HepG2 (cell line): ENCODE measurements around the gene ZNF821. TPM values are rescaled to one million over a fixed set of nuclear protein-coding genes. Genes with fewer than 3 reads are reported as not detected.
A peak's percentile ranks its signal among the peaks of the same experiment; 100 is the strongest.

Experiments used
- ATAC-seq: fragments of 200-7000 bp; cut with Tn5 transposase; 3 replicates; pipeline ENCODE4 v1.9.1; 2020; ENCODE audit warnings: mild to moderate bottlenecking, moderate library complexity
- BruUV-seq: library from RNA; stranded (reverse); fragments of 400-500 nt; replicated peaks from 2 replicates; lab custom pipeline; 2021; lab: Mats Ljungman, UMichigan
- CTCF ChIA-PET: fragments of 300-600 bp; formaldehyde crosslinking; extraction: SDS; loops from one replicate; lab custom pipeline; 2021; ENCODE audit warnings: low total read pairs, inconsistent platforms, low intra/inter-chr PET ratio; lab: Yijun Ruan, JAX
- POLR2A ChIA-PET: fragments of 350-600 bp; sonication (Branson Sonifier 250); formaldehyde crosslinking; loops from one replicate; lab custom pipeline; 2020; ENCODE audit warnings: antibody characterized with exemption, inconsistent platforms; lab: Yijun Ruan, JAX
- DNase-seq: peaks from one replicate; pipeline ENCODE4 v3.0.0-alpha.2; 2015; ENCODE audit warnings: low spot score
- FAIRE-seq: peaks from 3 replicates; lab custom pipeline; 2011; peaks lifted over from hg19 to GRCh38; lab: Jason Lieb, UNC
- H2AFZ ChIP-seq: one replicate; pipeline ENCODE4 v1.6.1; 2011; ENCODE audit warnings: low read length, inconsistent platforms
- H3K27ac ChIP-seq: fragments of 300-600 bp; 3 replicates; pipeline ENCODE4 v1.8.0; 2011; ENCODE audit warnings: mixed run types, mild to moderate bottlenecking, mixed read lengths, low read length, inconsistent platforms; ENCODE audit not compliant: insufficient read depth; ENCODE audit errors: extremely low read length
- H3K27me3 ChIP-seq, 2 experiments: fragments of 200-600 bp in 1 of 2; 2 replicates in 1 of 2; 3 replicates in 1 of 2; pipeline versions ENCODE4 v1.6.0 to v1.8.0; 2011; ENCODE audit warnings: low read length in 2 of 2, mild to moderate bottlenecking in 2 of 2, moderate library complexity in 2 of 2, inconsistent platforms in 1 of 2; ENCODE audit not compliant: insufficient read depth in 2 of 2, control insufficient read depth in 1 of 2
- H3K36me3 ChIP-seq, 2 experiments: fragments of 200-600 bp in 1 of 2; replicated peaks in 1 of 2; 2 replicates in 1 of 2; 3 replicates in 1 of 2; pipeline versions ENCODE4 v1.5.1 to v1.8.0; 2011; ENCODE audit warnings: low read length in 2 of 2, inconsistent platforms in 1 of 2; ENCODE audit not compliant: insufficient read depth in 2 of 2, control insufficient read depth in 1 of 2
- H3K4me1 ChIP-seq: 2 replicates; pipeline ENCODE4 v1.5.1; 2012; ENCODE audit warnings: low read length, inconsistent platforms; ENCODE audit not compliant: insufficient read depth
- H3K4me2 ChIP-seq: 2 replicates; pipeline ENCODE4 v1.6.0; 2011; ENCODE audit warnings: low read depth, low read length, inconsistent platforms
- H3K4me3 ChIP-seq, 3 experiments: fragments of 200-600 bp in 1 of 3; sonication (generic), shearing (Covaris generic) in 1 of 3; replicated peaks in 1 of 3; 2 replicates each; pipeline ENCODE4 v1.5.1; 2011 to 2016; ENCODE audit warnings: low read length in 3 of 3, inconsistent platforms in 2 of 3, low read depth in 2 of 3, mild to moderate bottlenecking in 2 of 3, control low read depth in 1 of 3, mixed read lengths in 1 of 3; ENCODE audit not compliant: insufficient read depth in 1 of 3
- H3K79me2 ChIP-seq: one replicate; pipeline ENCODE4 v1.6.1; 2011; ENCODE audit warnings: low read length, inconsistent platforms; ENCODE audit not compliant: insufficient read depth
- H3K9ac ChIP-seq: 2 replicates; pipeline ENCODE4 v1.6.0; 2011; ENCODE audit warnings: mild to moderate bottlenecking, low read depth, low read length, inconsistent platforms; ENCODE audit not compliant: insufficient read depth
- H3K9me3 ChIP-seq: 2 replicates; pipeline ENCODE4 v1.5.1; 2012; ENCODE audit warnings: mild to moderate bottlenecking, low read length
- H4K20me1 ChIP-seq: 2 replicates; pipeline ENCODE4 v1.6.0; 2011; ENCODE audit warnings: inconsistent platforms, mild to moderate bottlenecking, low read length, moderate library complexity; ENCODE audit not compliant: insufficient read depth
- CBX2 ChIP-seq, 2 experiments: fragments of 200-600 bp in 1 of 2; sonication (generic); formaldehyde crosslinking in 1 of 2; IDR thresholded peaks; 2 replicates each; pipeline versions ENCODE4 v1.7.0 to v1.8.1; 2018 to 2022; ENCODE audit warnings: low read depth in 2 of 2, low read length in 1 of 2, mild to moderate bottlenecking in 1 of 2, missing genetic modification reagents in 1 of 2
- CSRNP2 ChIP-seq: sonication (generic); formaldehyde crosslinking; conservative IDR thresholded peaks from 2 replicates; pipeline ENCODE4 v1.8.0; 2022; ENCODE audit warnings: low read depth, missing genetic modification reagents
- DNMT3B ChIP-seq: conservative IDR thresholded peaks from 2 replicates; pipeline ENCODE4 v1.6.1; 2016; ENCODE audit warnings: missing biosample characterization, control low read depth
- ELF1 ChIP-seq: sonication (generic); formaldehyde crosslinking; IDR thresholded peaks from 2 replicates; pipeline ENCODE4 v1.4.0; 2020; ENCODE audit warnings: missing genetic modification reagents
- GATAD2A ChIP-seq: IDR thresholded peaks from 2 replicates; pipeline ENCODE4 v1.6.1; 2016
- KDM5B ChIP-seq: sonication (generic); formaldehyde crosslinking; IDR thresholded peaks from 2 replicates; pipeline ENCODE4 v1.4.0; 2020; ENCODE audit warnings: missing genetic modification reagents, mild to moderate bottlenecking, borderline replicate concordance
- MAX ChIP-seq: IDR thresholded peaks from 2 replicates; pipeline ENCODE4 v1.6.1; 2012; ENCODE audit warnings: inconsistent platforms
- MEIS1 ChIP-seq: sonication (generic); formaldehyde crosslinking; IDR thresholded peaks from 2 replicates; pipeline ENCODE4 v1.9.0; 2021; ENCODE audit warnings: mild to moderate bottlenecking, missing genetic modification reagents, moderate library complexity, borderline replicate concordance
- MTERF4 ChIP-seq: sonication (generic); formaldehyde crosslinking; IDR thresholded peaks from 2 replicates; pipeline ENCODE4 v1.8.0; 2023; ENCODE audit warnings: mild to moderate bottlenecking, missing genetic modification reagents
- SAP130 ChIP-seq: IDR thresholded peaks from 2 replicates; pipeline ENCODE4 v1.6.1; 2016; ENCODE audit warnings: low read depth
- SNAPC2 ChIP-seq: sonication (generic); formaldehyde crosslinking; IDR thresholded peaks from 2 replicates; pipeline ENCODE4 v1.8.1; 2022; ENCODE audit warnings: mild to moderate bottlenecking, missing genetic modification reagents
- STAT5B ChIP-seq: sonication (generic); formaldehyde crosslinking; IDR thresholded peaks from 2 replicates; pipeline ENCODE4 v1.4.0; 2020; ENCODE audit warnings: missing genetic modification reagents
- ZBTB44 ChIP-seq: sonication (generic); formaldehyde crosslinking; IDR thresholded peaks from 2 replicates; pipeline ENCODE4 v1.4.0; 2020; ENCODE audit warnings: missing genetic modification reagents
- ZFP36L1 ChIP-seq: sonication (generic); formaldehyde crosslinking; IDR thresholded peaks from 2 replicates; pipeline ENCODE4 v1.8.0; 2022; ENCODE audit warnings: mild to moderate bottlenecking, missing genetic modification reagents, moderate library complexity
- ZFY ChIP-seq: sonication (generic); formaldehyde crosslinking; IDR thresholded peaks from 2 replicates; pipeline ENCODE4 v1.4.0; 2020; ENCODE audit warnings: missing genetic modification reagents
- ZNF296 ChIP-seq: sonication (generic); formaldehyde crosslinking; conservative IDR thresholded peaks from 2 replicates; pipeline ENCODE4 v1.5.0; 2020; ENCODE audit warnings: mild to moderate bottlenecking, missing genetic modification reagents
- ZNF574 ChIP-seq: sonication (generic); formaldehyde crosslinking; IDR thresholded peaks from 2 replicates; pipeline ENCODE4 v1.4.0; 2020; ENCODE audit warnings: missing genetic modification reagents
- ZNF607 ChIP-seq: sonication (generic); formaldehyde crosslinking; IDR thresholded peaks from 2 replicates; pipeline ENCODE4 v1.5.1; 2020; ENCODE audit warnings: missing genetic modification reagents, mild to moderate bottlenecking, borderline replicate concordance
- ZNF7 ChIP-seq: IDR thresholded peaks from 2 replicates; pipeline ENCODE4 v1.6.1; 2016; ENCODE audit warnings: missing biosample characterization, missing genetic modification reagents
- ZSCAN29 ChIP-seq: sonication (generic); formaldehyde crosslinking; conservative IDR thresholded peaks from 2 replicates; pipeline ENCODE4 v1.4.0; 2020; ENCODE audit warnings: mild to moderate bottlenecking, missing genetic modification reagents
- WGBS: methylation state at CpG from one replicate; pipeline ENCODE4 v1.1.6; 2017; ENCODE audit warnings: low lambda C conversion rate; 5-methylcytosine and 5-hydroxymethylcytosine counted together
- in situ Hi-C: cut with HindIII; loops from 2 replicates; pipeline ENCODE4 v1.10.0; 2017; ENCODE audit warnings: low pct_unique_long_range_greater_than_20kb; ENCODE audit not compliant: extremely low pct_ligation_motif_present
- intact Hi-C: fragments of 100-400 bp; cut with micrococcal nuclease; formaldehyde crosslinking; loops from one replicate; pipeline ENCODE4 v1.10.0; 2022; ENCODE audit not compliant: unreplicated experiment
- polyA plus RNA-seq, 8 experiments: library from polyadenylated mRNA; depleted of rRNA in 3 of 8; stranded (reverse) in 7 of 8; unstranded in 1 of 8; fragments of >200 nt; fragmentation: Illumina TruSeq in 4 of 8; extraction: Trizol in 4 of 8; gene quantifications; 2 replicates each; pipeline versions ENCODE4 v1.2.1 to v1.2.3, GENCODE V29; 2011 to 2016; ENCODE audit warnings: low read depth in 4 of 8, missing spikeins in 1 of 8, mixed read lengths in 1 of 8; ENCODE audit not compliant: insufficient read depth in 1 of 8
- total RNA-seq, 5 experiments: library from RNA; depleted of rRNA; stranded (reverse); fragments of >200 nt; fragmentation: Illumina TruSeq; extraction: Trizol; gene quantifications; 2 replicates each; pipeline ENCODE4 v1.2.3, GENCODE V29; 2016; ENCODE audit warnings: low read depth in 1 of 5

The ZNF821 gene
- total and polyA plus RNA-seq, 2 of the 13 experiments (the other 11 are each of a cell fraction or from before 2014, with no cell fraction given) = 7.0 to 9.1 TPM

GRCh38 chr16:71878911-71879310 is 5.1 kb downstream of the ZNF821 start:
- BruUV-seq = no TSS peak
- WGBS = 30% methylated on average over 4 of the region's 4 CpGs
- intact Hi-C loops (no loop called here), in situ Hi-C loops (no loop called here)
- ChIA-PET POLR2A (no interaction called here), CTCF (no interaction called here)
- Histone ChIP-seq H3K4me1 (peaks cover 25% of the 10 kb centered on the region), H3K4me3 (no peak overlapping the region), H4K20me1 (no peaks in the 10 kb centered on the region), H3K27ac (peak overlapping the region; percentile 5), H3K9ac (no peak overlapping the region), H3K36me3 (peaks cover 1 to 14% of the 10 kb centered on the region in 2 experiments; a peak in 3 of 5 replicates), H3K9me3 (no peaks in the 10 kb centered on the region), H3K4me2 (no peak overlapping the region), H2AFZ (no peak overlapping the region), H3K27me3 (no peaks in the 10 kb centered on the region), H3K79me2 (no peaks in the 10 kb centered on the region)
- DNase-seq (no peak), ATAC-seq (no peak), FAIRE-seq (peak; percentile 51)
- no peak for TF ChIP-seq ZNF607 (CRISPR knock-in tag)
- TF ChIP-seq SAP130 (CRISPR knock-in tag) = peak; percentile 24; the same call in 1 of the 2 replicates
- peak; percentile 14; the same call in 1 of the 2 replicates for TF ChIP-seq GATAD2A (CRISPR knock-in tag)
- TF ChIP-seq KDM5B (CRISPR knock-in tag) = no peak
- TF ChIP-seq MTERF4 = no peak
- no peak for TF ChIP-seq ZNF574
- TF ChIP-seq ZFY (CRISPR knock-in tag) = no peak
- TF ChIP-seq ELF1 (CRISPR knock-in tag) = no peak
- 0 out of 2 replicates have a peak, but pooled peaks have one; percentile 24 for TF ChIP-seq ZFP36L1 (CRISPR knock-in tag)
- TF ChIP-seq CBX2 (IDR thresholded peaks at IDR 0.05; ENCODE audit: low read depth, low read length) = no peak
- no peak for TF ChIP-seq CBX2 (CRISPR knock-in tag; IDR thresholded peaks at IDR 0.05; ENCODE audit: low read depth)
- no peak for TF ChIP-seq ZSCAN29
- TF ChIP-seq CSRNP2 (CRISPR knock-in tag) = no peak
- no peak for TF ChIP-seq ZBTB44 (CRISPR knock-in tag)
- TF ChIP-seq DNMT3B (CRISPR knock-in tag) = no peak
- TF ChIP-seq SNAPC2 (CRISPR knock-in tag) = no peak
- no peak for TF ChIP-seq STAT5B (CRISPR knock-in tag)
- peak; percentile 33; the same call in 1 of the 2 replicates for TF ChIP-seq MAX
- no peak for TF ChIP-seq ZNF7 (CRISPR knock-in tag)
- TF ChIP-seq MEIS1 (CRISPR knock-in tag) = no peak
- no peak for TF ChIP-seq ZNF296 (CRISPR knock-in tag)
